HFFc6 (cell line): ENCODE results near the gene INPP5D. TPM values are rescaled to one million over a fixed set of nuclear protein-coding genes. Genes with fewer than 3 reads are reported as not detected.
"Not testable (repeated sequence)": the region's sequence is repeated elsewhere in the genome, so short reads cannot be mapped to it uniquely, and the experiment has no call there.

ENCODE experiments used
- DNase-seq: peaks from one replicate; pipeline ENCODE4 v3.0.0-alpha.2; 2018
- H3K27ac Mint-ChIP-seq: 2 replicates; pipeline ENCODE4 v1.8.0; 2020; ENCODE audit warnings: mild to moderate bottlenecking, mixed read lengths
- H3K27me3 Mint-ChIP-seq: 2 replicates; pipeline ENCODE4 v1.8.0; 2021; ENCODE audit warnings: mild to moderate bottlenecking, moderate library complexity, mixed read lengths; ENCODE audit not compliant: insufficient read depth
- H3K36me3 Mint-ChIP-seq: 2 replicates; pipeline ENCODE4 v1.8.0; 2021; ENCODE audit warnings: low read depth, mixed read lengths
- H3K4me1 Mint-ChIP-seq: 2 replicates; pipeline ENCODE4 v1.8.0; 2020; ENCODE audit warnings: low read depth, mixed read lengths
- H3K4me3 Mint-ChIP-seq: 2 replicates; pipeline ENCODE4 v1.8.0; 2020; ENCODE audit warnings: mild to moderate bottlenecking, moderate library complexity, mixed read lengths
- H3K9me3 Mint-ChIP-seq: 2 replicates; pipeline ENCODE4 v1.8.0; 2020; ENCODE audit warnings: mild to moderate bottlenecking, mixed read lengths
- total RNA-seq, 6 experiments: library from RNA; stranded (reverse); fragmentation: NEBNext Ultra II Directional; extraction: Animal tissue kit (Norgen Biotek cat#: 25700); gene quantifications; 2 replicates in 1 of 6; 3 replicates in 5 of 6; pipeline ENCODE4 v1.2.3, GENCODE V29; 2021
- TF ChIP-seq, protein P1 (sequence below): fragments of 200-600 bp; sonication (generic); IDR thresholded peaks from 2 replicates; pipeline ENCODE4 v1.5.0; 2021; ENCODE audit warnings: antibody characterized with exemption, mild to moderate bottlenecking

Gene INPP5D
- total RNA-seq, 6 experiments from 2014 or later: 0.19 to 0.66 (median 0.43) TPM; not detected in 1

GRCh38 chr2:233153146-233153798 lies 93.1 kb downstream of the INPP5D start:
- Mint-ChIP-seq H3K36me3 (no peaks in the 10 kb centered on the region), H3K9me3 (peaks cover 12% of the 10 kb centered on the region; the same call in 1 of the 2 replicates), H3K4me3 (no peak overlapping the region), H3K27ac (no peak overlapping the region), H3K4me1 (peaks cover 7% of the 10 kb centered on the region; the same call in 1 of the 2 replicates), H3K27me3 (peaks cover 28% of the 10 kb centered on the region)
- DNase-seq: no peak
- TF ChIP-seq, protein P1, sequence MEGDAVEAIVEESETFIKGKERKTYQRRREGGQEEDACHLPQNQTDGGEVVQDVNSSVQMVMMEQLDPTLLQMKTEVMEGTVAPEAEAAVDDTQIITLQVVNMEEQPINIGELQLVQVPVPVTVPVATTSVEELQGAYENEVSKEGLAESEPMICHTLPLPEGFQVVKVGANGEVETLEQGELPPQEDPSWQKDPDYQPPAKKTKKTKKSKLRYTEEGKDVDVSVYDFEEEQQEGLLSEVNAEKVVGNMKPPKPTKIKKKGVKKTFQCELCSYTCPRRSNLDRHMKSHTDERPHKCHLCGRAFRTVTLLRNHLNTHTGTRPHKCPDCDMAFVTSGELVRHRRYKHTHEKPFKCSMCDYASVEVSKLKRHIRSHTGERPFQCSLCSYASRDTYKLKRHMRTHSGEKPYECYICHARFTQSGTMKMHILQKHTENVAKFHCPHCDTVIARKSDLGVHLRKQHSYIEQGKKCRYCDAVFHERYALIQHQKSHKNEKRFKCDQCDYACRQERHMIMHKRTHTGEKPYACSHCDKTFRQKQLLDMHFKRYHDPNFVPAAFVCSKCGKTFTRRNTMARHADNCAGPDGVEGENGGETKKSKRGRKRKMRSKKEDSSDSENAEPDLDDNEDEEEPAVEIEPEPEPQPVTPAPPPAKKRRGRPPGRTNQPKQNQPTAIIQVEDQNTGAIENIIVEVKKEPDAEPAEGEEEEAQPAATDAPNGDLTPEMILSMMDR: no peak

DNA sequence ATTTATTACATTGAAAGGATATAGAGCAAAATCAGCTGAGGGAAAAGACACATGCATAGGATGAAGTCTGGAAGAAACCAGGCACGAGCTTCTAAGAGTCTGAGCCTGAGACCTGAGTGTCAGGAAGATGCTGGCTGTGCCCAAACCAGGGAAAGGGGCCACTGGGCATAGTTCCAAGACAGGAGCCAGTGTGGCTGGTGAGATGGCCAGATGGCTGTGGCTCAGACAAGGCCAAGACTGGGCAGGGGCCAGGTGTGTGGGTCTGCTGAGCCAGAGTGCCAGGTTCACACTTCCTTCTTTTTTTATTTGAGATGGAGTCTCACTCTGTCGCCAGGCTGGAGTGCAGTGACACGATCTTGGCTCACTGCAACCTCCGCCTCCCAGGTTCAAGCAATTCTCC lies 95.9 kb downstream of the INPP5D start:
- DNase-seq: no peak
- Mint-ChIP-seq H3K4me3 (no peak overlapping the region), H3K27ac (no peak overlapping the region), H3K27me3 (peaks cover 24% of the 10 kb centered on the region), H3K9me3 (no peaks in the 10 kb centered on the region), H3K4me1 (peaks cover 7% of the 10 kb centered on the region; the same call in 1 of the 2 replicates), H3K36me3 (no peaks in the 10 kb centered on the region)
- TF ChIP-seq, protein P1: no peak

DNA sequence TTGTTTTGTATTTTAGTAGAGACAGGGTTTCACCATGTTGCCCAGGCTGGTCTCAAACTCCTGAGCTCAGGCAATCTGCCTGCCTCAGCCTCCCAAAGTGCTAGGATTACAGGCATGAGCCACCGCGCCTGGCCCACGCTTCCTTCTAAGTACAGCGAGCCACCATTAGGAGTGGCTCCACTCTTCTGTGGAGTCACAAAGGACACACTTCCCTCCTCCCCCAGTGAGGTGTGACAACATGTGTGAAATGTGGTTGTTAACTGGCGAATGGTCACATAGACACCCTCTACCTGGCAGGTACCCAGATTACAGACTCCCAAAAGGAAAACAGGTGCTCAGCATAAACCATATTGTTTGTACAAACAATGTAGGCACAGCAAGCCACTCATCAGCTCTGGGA lies 96.3 kb downstream of the INPP5D start:
- H3K36me3 Mint-ChIP-seq, H3K9me3 Mint-ChIP-seq, H3K4me1 Mint-ChIP-seq, H3K4me3 Mint-ChIP-seq, DNase-seq, H3K27ac Mint-ChIP-seq: not testable (repeated sequence)
- peaks cover 22% of the 10 kb centered on the region for H3K27me3 Mint-ChIP-seq

DNA sequence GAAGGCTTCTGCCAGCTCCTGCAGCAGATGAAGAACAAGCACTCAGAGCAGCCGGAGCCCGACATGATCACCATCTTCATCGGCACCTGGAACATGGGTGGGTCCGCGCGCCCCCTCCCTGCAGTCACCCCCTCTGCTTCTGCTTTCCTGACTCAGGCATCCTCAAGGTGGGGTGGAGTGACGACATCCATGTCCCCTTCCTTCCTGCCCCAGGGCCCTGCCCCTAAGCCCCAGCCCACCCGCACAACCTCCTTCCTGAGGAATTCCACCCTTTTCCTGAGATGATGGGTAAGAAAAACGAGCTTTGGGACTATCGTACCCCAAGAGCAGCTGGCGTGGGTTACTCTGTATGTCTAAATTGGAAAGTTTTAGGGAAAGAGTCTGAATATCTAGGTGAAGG lies 101.6 kb downstream of the INPP5D start:
- peaks cover 12% of the 10 kb centered on the region for H3K27me3 Mint-ChIP-seq
- no peak for DNase-seq
- TF ChIP-seq, protein P1: no peak
- H3K4me3 Mint-ChIP-seq: no peak overlapping the region
- no peak overlapping the region for H3K27ac Mint-ChIP-seq
- no peaks in the 10 kb centered on the region for H3K4me1 Mint-ChIP-seq
- no peaks in the 10 kb centered on the region for H3K9me3 Mint-ChIP-seq
- H3K36me3 Mint-ChIP-seq: no peaks in the 10 kb centered on the region

GRCh38 chr2:233162770-233163169 lies 102.6 kb downstream of the INPP5D start:
- TF ChIP-seq, protein P1: no peak
- no peaks in the 10 kb centered on the region for H3K4me1 Mint-ChIP-seq
- peaks cover 5% of the 10 kb centered on the region for H3K27me3 Mint-ChIP-seq
- H3K4me3 Mint-ChIP-seq: no peak overlapping the region
- DNase-seq: no peak
- no peaks in the 10 kb centered on the region for H3K36me3 Mint-ChIP-seq
- H3K9me3 Mint-ChIP-seq: no peaks in the 10 kb centered on the region
- no peak overlapping the region for H3K27ac Mint-ChIP-seq

GRCh38 chr2:233163486-233164103 lies 103.5 kb downstream of the INPP5D start:
- no peaks in the 10 kb centered on the region for H3K9me3 Mint-ChIP-seq
- no peak overlapping the region for H3K27ac Mint-ChIP-seq
- H3K27me3 Mint-ChIP-seq: peaks cover 6% of the 10 kb centered on the region
- no peaks in the 10 kb centered on the region for H3K4me1 Mint-ChIP-seq
- no peak overlapping the region for H3K4me3 Mint-ChIP-seq
- no peak for DNase-seq
- H3K36me3 Mint-ChIP-seq: no peaks in the 10 kb centered on the region
- TF ChIP-seq, protein P1: no peak
